Urothelium cell line (cell line): ENCODE measurements around the gene CPNE9.
"Not testable (repeated sequence)": the region's sequence is repeated elsewhere in the genome, so short reads cannot be mapped to it uniquely, and the experiment has no call there.

Experiments
- DNase-seq: peaks from one replicate; pipeline ENCODE4 v3.0.0; 2011; ENCODE audit warnings: low spot score, mixed read lengths
- FAIRE-seq: peaks from 2 replicates; lab custom pipeline; 2011; peaks lifted over from hg19 to GRCh38; lab: Jason Lieb, UNC

The CPNE9 gene

GRCh38 chr3:9745521-9745920 lies 41.9 kb downstream of the CPNE9 start:
- FAIRE-seq: no peak
- no peak for DNase-seq

- no peak for FAIRE-seq
Observed at GRCh38 chr3:9746330-9746729, 42.7 kb downstream of the CPNE9 start.

GRCh38 chr3:9747267-9747666 lies 43.6 kb downstream of the CPNE9 start:
- FAIRE-seq (no peak), DNase-seq (no peak)

More at GRCh38 chr3:9746330-9746729, 42.7 kb downstream of the CPNE9 start:
- no peak for DNase-seq

- FAIRE-seq (no peak), DNase-seq (no peak)
Observed at GRCh38 chr3:9748031-9748430, 44.4 kb downstream of the CPNE9 start.

GRCh38 chr3:9749296-9749644 lies 45.6 kb downstream of the CPNE9 start:
- no peak for DNase-seq
- FAIRE-seq: no peak

GRCh38 chr3:9749645-9750555 lies 46.3 kb downstream of the CPNE9 start, which contains the start of gene OGG1:
Gene OGG1, plus strand, starts transcription at chr3:9749952. Its CDS starts 335 bp downstream, at chr3:9750287.
- FAIRE-seq (no peak), DNase-seq (peak; percentile 98)

- FAIRE-seq (no peak), DNase-seq (peak; percentile 30)
Observed at GRCh38 chr3:9750556-9751411, 47.2 kb downstream of the CPNE9 start.

- DNase-seq (no peak), FAIRE-seq (no peak)
Observed at GRCh38 chr3:9754678-9755077, 51.0 kb downstream of the CPNE9 start.

- DNase-seq (no peak), FAIRE-seq (no peak)
Observed at GRCh38 chr3:9757427-9757826, 53.8 kb downstream of the CPNE9 start.

GRCh38 chr3:9760779-9761505 lies 57.3 kb downstream of the CPNE9 start:
- DNase-seq (no peak), FAIRE-seq (no peak)

GRCh38 chr3:9761919-9762318 lies 58.3 kb downstream of the CPNE9 start:
- FAIRE-seq: no peak

GRCh38 chr3:9762871-9763270 lies 59.2 kb downstream of the CPNE9 start:
- FAIRE-seq: no peak
- DNase-seq: no peak

More at GRCh38 chr3:9761919-9762318, 58.3 kb downstream of the CPNE9 start:
- no peak for DNase-seq

- FAIRE-seq (no peak), DNase-seq (no peak)
Observed at GRCh38 chr3:9765865-9766264, 62.2 kb downstream of the CPNE9 start.

GRCh38 chr3:9767418-9767817 lies 63.8 kb downstream of the CPNE9 start:
- DNase-seq: no peak
- FAIRE-seq: no peak

GRCh38 chr3:9768141-9768775 lies 64.6 kb downstream of the CPNE9 start:
- FAIRE-seq: no peak
- no peak for DNase-seq

- no peak for DNase-seq
- no peak for FAIRE-seq
Observed at GRCh38 chr3:9769012-9769411, 65.4 kb downstream of the CPNE9 start.

- DNase-seq (peak; percentile 90), FAIRE-seq (no peak)
Observed at GRCh38 chr3:9769426-9770275, 66.0 kb downstream of the CPNE9 start, which contains the start of gene CAMK1. Gene CAMK1, minus strand, starts transcription at chr3:9769947. Its CDS starts 2,198 bp downstream, at chr3:9767749.

GRCh38 chr3:9770276-9770812 lies 66.7 kb downstream of the CPNE9 start:
- FAIRE-seq (no peak), DNase-seq (no peak)

- FAIRE-seq, DNase-seq: not testable (repeated sequence)
Observed at GRCh38 chr3:9771007-9771406, 67.4 kb downstream of the CPNE9 start.
